Neutrophil (primary cell): ENCODE results near the gene CRX.

Experiments
- H3K27ac ChIP-seq: fragments of 200-600 bp; sonication (generic); 2 replicates; pipeline ENCODE4 v1.5.1; 2016; ENCODE audit warnings: mild to moderate bottlenecking, moderate library complexity
- H3K27me3 ChIP-seq: fragments of 200-600 bp; sonication (generic); 2 replicates; pipeline ENCODE4 v1.6.0; 2016; ENCODE audit warnings: mild to moderate bottlenecking
- H3K36me3 ChIP-seq: fragments of 200-600 bp; sonication (generic); 2 replicates; pipeline ENCODE4 v1.5.1; 2017
- H3K4me1 ChIP-seq, 2 experiments: fragments of 200-600 bp in 1 of 2; sonication (generic) in 1 of 2; 1 replicate in 1 of 2; 2 replicates in 1 of 2; pipeline versions ENCODE4 v1.5.1 to v1.6.1; 2013 to 2016; ENCODE audit warnings: low read depth in 1 of 2, low read length in 1 of 2, mild to moderate bottlenecking in 1 of 2, moderate library complexity in 1 of 2; ENCODE audit not compliant: control insufficient read depth in 1 of 2, insufficient read depth in 1 of 2
- H3K4me3 ChIP-seq, 2 experiments: fragments of 200-600 bp in 1 of 2; sonication (generic) in 1 of 2; 1 replicate in 1 of 2; 2 replicates in 1 of 2; pipeline ENCODE4 v1.5.1; 2013 to 2016; ENCODE audit warnings: low read depth in 1 of 2, low read length in 1 of 2, mild to moderate bottlenecking in 1 of 2, moderate library complexity in 1 of 2
- H3K9me3 ChIP-seq: fragments of 200-600 bp; sonication (generic); 2 replicates; pipeline ENCODE4 v1.5.1; 2016
- TF ChIP-seq, protein P1 (sequence below): fragments of 200-600 bp; sonication (generic); IDR thresholded peaks from 2 replicates; pipeline ENCODE4 v1.5.1; 2016; ENCODE audit warnings: antibody characterized with exemption

Gene CRX

DNA sequence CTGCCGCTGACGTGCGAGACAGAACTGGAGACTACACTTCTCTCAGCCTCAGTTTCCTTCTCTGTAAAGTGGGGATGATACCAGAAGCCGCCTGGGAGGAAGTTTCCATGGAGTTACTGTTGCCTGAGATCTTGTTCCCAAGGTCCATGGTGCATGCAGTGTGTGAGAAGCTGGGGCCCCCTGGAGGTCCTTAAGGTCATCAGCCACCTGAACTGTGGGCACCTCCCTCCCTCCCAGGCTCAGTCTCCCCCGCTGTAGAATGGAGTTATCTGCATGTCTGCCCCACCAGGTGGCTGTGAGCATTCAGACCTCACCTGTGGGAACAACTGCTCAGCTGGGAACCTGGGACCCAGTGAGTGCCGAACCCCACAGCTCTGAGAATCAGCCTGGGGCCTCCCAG is 2.7 kb downstream of the CRX start:
- H3K4me1 ChIP-seq, result no peaks in the 10 kb centered on the region
- peaks cover 26% of the 10 kb centered on the region for H3K27me3 ChIP-seq
- no peak overlapping the region for H3K4me3 ChIP-seq
- H3K9me3 ChIP-seq, result no peaks in the 10 kb centered on the region
- TF ChIP-seq, protein P1, sequence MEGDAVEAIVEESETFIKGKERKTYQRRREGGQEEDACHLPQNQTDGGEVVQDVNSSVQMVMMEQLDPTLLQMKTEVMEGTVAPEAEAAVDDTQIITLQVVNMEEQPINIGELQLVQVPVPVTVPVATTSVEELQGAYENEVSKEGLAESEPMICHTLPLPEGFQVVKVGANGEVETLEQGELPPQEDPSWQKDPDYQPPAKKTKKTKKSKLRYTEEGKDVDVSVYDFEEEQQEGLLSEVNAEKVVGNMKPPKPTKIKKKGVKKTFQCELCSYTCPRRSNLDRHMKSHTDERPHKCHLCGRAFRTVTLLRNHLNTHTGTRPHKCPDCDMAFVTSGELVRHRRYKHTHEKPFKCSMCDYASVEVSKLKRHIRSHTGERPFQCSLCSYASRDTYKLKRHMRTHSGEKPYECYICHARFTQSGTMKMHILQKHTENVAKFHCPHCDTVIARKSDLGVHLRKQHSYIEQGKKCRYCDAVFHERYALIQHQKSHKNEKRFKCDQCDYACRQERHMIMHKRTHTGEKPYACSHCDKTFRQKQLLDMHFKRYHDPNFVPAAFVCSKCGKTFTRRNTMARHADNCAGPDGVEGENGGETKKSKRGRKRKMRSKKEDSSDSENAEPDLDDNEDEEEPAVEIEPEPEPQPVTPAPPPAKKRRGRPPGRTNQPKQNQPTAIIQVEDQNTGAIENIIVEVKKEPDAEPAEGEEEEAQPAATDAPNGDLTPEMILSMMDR, result no peak
- no peaks in the 10 kb centered on the region for H3K36me3 ChIP-seq
- H3K27ac ChIP-seq, result no peak overlapping the region

DNA sequence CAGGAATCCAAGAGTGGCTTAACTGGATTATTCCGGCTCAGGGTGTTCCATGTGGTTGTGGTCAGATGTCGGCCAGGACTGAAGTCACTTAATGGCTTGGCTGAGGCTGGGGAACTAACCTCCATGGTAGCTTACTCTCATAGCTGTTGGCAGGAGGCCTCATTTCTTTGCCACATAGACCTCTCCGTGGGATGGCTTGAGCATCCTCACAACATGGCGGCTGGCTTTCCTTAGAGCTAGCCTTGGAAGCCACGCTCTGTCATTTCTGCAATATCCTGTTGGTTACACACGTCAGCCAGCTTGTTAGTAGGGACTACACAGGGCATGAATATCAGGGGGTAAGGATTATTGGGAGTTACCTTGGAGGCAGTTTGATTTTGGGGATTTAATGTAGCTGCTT is 5.1 kb downstream of the CRX start:
- Histone ChIP-seq H3K27ac (no peak overlapping the region), H3K9me3 (no peaks in the 10 kb centered on the region), H3K4me1 (no peaks in the 10 kb centered on the region), H3K36me3 (no peaks in the 10 kb centered on the region), H3K4me3 (no peak overlapping the region), H3K27me3 (peaks cover 4% of the 10 kb centered on the region)
- TF ChIP-seq, protein P1, result no peak

DNA sequence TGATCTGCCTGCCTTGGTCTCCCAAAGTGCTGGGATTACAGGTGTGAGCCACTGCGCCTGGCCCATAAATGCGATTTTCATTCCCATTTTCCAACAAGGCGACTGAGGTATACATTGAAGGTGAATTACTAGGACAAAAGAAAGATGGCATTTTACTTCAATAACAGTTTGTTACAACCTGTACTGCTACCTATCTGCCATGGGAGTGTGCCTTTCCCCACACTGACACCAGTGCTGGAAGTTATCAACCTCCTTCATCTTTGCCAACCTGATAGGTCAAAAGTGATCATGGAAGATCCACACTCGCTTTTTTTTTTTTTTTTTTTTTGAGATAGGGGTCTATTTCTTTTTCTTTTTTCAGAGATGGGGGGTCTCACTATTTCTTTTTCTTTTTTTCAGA is 11.0 kb downstream of the CRX start:
- Histone ChIP-seq H3K4me1 (no peaks in the 10 kb centered on the region), H3K9me3 (no peaks in the 10 kb centered on the region), H3K4me3 (no peak overlapping the region), H3K27me3 (no peaks in the 10 kb centered on the region), H3K27ac (no peak overlapping the region), H3K36me3 (no peaks in the 10 kb centered on the region)
- TF ChIP-seq, protein P1, result no peak

DNA sequence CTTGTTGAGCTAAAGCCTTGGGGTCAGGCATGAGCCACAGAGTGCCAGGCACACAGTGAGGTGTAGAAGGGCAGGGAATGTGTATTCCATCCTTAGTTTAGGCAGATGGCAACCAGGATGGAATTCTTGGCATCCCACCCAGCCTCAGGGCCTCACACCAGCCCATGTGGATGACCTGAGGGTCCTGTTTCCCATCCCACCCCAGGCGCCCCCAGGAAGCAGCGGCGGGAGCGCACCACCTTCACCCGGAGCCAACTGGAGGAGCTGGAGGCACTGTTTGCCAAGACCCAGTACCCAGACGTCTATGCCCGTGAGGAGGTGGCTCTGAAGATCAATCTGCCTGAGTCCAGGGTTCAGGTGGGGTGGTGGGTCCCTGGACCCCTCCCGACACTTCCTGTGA is 14.3 kb downstream of the CRX start:
- Histone ChIP-seq H3K9me3 (no peaks in the 10 kb centered on the region), H3K4me3 (no peak overlapping the region), H3K4me1 (no peaks in the 10 kb centered on the region), H3K36me3 (no peaks in the 10 kb centered on the region), H3K27me3 (no peaks in the 10 kb centered on the region), H3K27ac (no peak overlapping the region)
- TF ChIP-seq, protein P1, result no peak

DNA sequence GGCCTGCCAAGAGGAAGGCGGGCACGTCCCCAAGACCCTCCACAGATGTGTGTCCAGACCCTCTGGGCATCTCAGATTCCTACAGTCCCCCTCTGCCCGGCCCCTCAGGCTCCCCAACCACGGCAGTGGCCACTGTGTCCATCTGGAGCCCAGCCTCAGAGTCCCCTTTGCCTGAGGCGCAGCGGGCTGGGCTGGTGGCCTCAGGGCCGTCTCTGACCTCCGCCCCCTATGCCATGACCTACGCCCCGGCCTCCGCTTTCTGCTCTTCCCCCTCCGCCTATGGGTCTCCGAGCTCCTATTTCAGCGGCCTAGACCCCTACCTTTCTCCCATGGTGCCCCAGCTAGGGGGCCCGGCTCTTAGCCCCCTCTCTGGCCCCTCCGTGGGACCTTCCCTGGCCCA is 17.7 kb downstream of the CRX start:
- H3K4me1 ChIP-seq, result no peaks in the 10 kb centered on the region
- H3K36me3 ChIP-seq, result no peaks in the 10 kb centered on the region
- no peak overlapping the region for H3K27ac ChIP-seq
- TF ChIP-seq, protein P1, result no peak
- H3K9me3 ChIP-seq, result no peaks in the 10 kb centered on the region
- H3K4me3 ChIP-seq, result no peak overlapping the region
- H3K27me3 ChIP-seq, result no peaks in the 10 kb centered on the region

DNA sequence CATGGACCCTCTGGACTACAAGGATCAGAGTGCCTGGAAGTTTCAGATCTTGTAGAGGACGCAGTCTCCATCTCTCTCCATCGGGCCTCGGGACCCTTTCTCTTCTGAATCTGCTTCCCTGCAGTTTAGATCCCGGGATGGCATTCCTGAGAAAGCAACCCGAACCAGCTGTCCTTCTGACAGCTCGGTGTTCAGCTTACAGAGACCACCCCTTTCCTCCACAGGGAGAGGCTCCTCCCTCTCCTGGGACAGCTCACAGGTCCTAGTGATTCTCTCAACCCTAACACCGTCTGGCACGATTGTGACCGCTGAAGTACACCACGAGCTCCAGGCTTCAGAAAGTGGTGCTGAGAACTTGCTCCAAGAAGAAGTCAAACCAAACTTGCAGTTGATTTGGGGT is 18.2 kb downstream of the CRX start:
- no peak overlapping the region for H3K4me3 ChIP-seq
- H3K9me3 ChIP-seq, result no peaks in the 10 kb centered on the region
- TF ChIP-seq, protein P1, result no peak
- H3K27me3 ChIP-seq, result no peaks in the 10 kb centered on the region
- no peaks in the 10 kb centered on the region for H3K36me3 ChIP-seq
- H3K4me1 ChIP-seq, result no peaks in the 10 kb centered on the region
- H3K27ac ChIP-seq, result no peak overlapping the region
